Tibial artery (tissue), 4 donors: ENCODE data around the gene ADAMTS16.

ENCODE experiments used
- DNase-seq, 2 donors: peaks; one replicate each; pipeline ENCODE4 v3.0.0-alpha.2; 2019
- H3K27ac ChIP-seq, 2 donors: fragments of 200-600 bp; sonication (generic) in 1 of 2; 1 replicate in 1 of 2; 2 replicates in 1 of 2; pipeline ENCODE4 v1.5.1; 2018 to 2019; ENCODE audit warnings: mild to moderate bottlenecking in 1 of 2
- H3K27me3 ChIP-seq, 2 donors: fragments of 200-600 bp; sonication (generic) in 1 of 2; one replicate each; pipeline versions ENCODE4 v1.5.1 to v1.6.0; 2016 to 2019
- H3K36me3 ChIP-seq, 3 donors: fragments of 200-600 bp; sonication (generic) in 2 of 3; one replicate each; pipeline ENCODE4 v1.5.1; 2016 to 2019; ENCODE audit warnings: mild to moderate bottlenecking in 2 of 3
- H3K4me1 ChIP-seq, 4 donors: fragments of 200-600 bp; sonication (generic) in 2 of 4; 1 replicate in 3 of 4; 2 replicates in 1 of 4; pipeline ENCODE4 v1.5.1; 2016 to 2019
- H3K4me3 ChIP-seq, 2 donors: fragments of 200-600 bp; sonication (generic) in 1 of 2; 1 replicate in 1 of 2; 2 replicates in 1 of 2; pipeline ENCODE4 v1.5.1; 2018 to 2019; ENCODE audit warnings: mild to moderate bottlenecking in 2 of 2
- H3K9me3 ChIP-seq, 3 donors: fragments of 200-600 bp; sonication (generic) in 1 of 3; one replicate each; pipeline ENCODE4 v1.5.1; 2016 to 2019
- CTCF ChIP-seq, 2 experiments: fragments of 200-600 bp in 1 of 2; fragments of 450-650 bp in 1 of 2; IDR thresholded peaks; one replicate each; pipeline ENCODE4 v1.5.1; 2017 to 2019; ENCODE audit warnings: antibody characterized with exemption in 2 of 2, mild to moderate bottlenecking in 1 of 2, moderate library complexity in 1 of 2
- intact Hi-C: fragments of 100-400 bp; cut with DNase I; formaldehyde crosslinking; loops from one replicate; pipeline ENCODE4 v1.15.0; 2023; ENCODE audit warnings: low total_unique reads

ADAMTS16 gene

DNA sequence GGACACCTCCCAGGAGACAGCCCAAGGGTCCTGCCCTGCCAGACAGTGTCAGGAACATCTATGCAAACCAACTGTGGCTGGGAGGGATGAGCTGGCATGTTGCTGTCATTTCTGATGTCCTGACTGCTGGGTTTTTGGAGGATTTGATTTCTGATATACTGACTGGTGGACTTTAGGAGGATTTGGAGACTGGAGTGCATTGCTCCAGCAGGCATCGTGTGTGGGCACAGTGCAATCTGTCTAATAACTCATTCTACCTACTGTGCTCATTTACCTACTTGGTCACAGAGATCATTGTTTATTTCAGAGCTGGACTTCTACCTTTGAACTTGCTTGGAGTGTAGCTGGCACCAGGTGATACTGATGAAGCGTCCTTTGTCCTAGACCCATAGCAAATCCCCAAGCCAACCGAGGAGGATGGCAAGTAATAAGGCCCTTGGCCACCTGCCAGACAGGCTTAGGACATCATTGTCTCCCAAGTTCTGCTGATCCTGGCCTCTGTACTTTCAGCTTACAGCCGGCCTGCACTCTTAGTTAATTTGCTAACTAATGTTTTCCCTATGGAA is 158.0 kb downstream of the ADAMTS16 start:
- Histone ChIP-seq H3K27ac (no peak overlapping the region), H3K4me3 (no peak overlapping the region), H3K4me1 (no peaks in the 10 kb centered on the region), H3K27me3 (no peaks in the 10 kb centered on the region), H3K9me3 (peaks cover 0 to 9% (median 4%) of the 10 kb centered on the region in 3 donors), H3K36me3 (no peaks in the 10 kb centered on the region)
- no peak for DNase-seq
- intact Hi-C loops: no loop called here
- TF ChIP-seq CTCF (IDR thresholded peaks at IDR 0.05): no peak

- intact Hi-C loops: no loop called here
- no peak overlapping the region for H3K27ac ChIP-seq
Observed at GRCh38 chr5:5298841-5299541, 158.9 kb downstream of the ADAMTS16 start.

GRCh38 chr5:5301176-5301575 is 161.0 kb downstream of the ADAMTS16 start:
- Histone ChIP-seq H3K36me3 (no peaks in the 10 kb centered on the region), H3K4me3 (no peak overlapping the region), H3K9me3 (peaks cover 0 to 9% (median 4%) of the 10 kb centered on the region in 3 donors), H3K27ac (no peak overlapping the region), H3K4me1 (no peaks in the 10 kb centered on the region), H3K27me3 (no peaks in the 10 kb centered on the region)
- intact Hi-C loops: no loop called here
- no peak for DNase-seq
- no peak for TF ChIP-seq CTCF (IDR thresholded peaks at IDR 0.05)

More at GRCh38 chr5:5298841-5299541, 158.9 kb downstream of the ADAMTS16 start:
- no peaks in the 10 kb centered on the region for H3K27me3 ChIP-seq
- H3K4me1 ChIP-seq: no peaks in the 10 kb centered on the region
- H3K36me3 ChIP-seq: no peaks in the 10 kb centered on the region
- TF ChIP-seq CTCF (IDR thresholded peaks at IDR 0.05): no peak
- DNase-seq: no peak
- peaks cover 0 to 9% (median 4%) of the 10 kb centered on the region in 3 donors for H3K9me3 ChIP-seq
- no peak overlapping the region for H3K4me3 ChIP-seq

DNA sequence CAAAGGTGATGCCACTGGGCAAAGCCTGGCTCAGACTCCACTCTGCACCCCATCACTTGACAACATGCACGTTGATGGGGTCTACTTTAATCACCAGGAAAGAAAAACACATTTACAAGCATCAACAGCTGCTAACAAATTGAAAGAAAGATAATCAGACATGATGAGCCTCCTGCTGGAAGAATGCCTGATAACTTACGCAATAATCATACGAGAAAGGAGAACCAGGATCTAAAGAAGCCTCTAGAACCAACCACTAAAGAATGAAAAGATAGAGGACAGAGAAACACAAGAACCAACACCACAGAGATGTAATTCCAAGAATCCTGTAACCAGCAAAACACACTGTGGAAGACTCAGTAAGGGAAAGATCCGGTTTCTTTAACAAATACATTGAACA is 162.1 kb downstream of the ADAMTS16 start:
- no peak for TF ChIP-seq CTCF (IDR thresholded peaks at IDR 0.05)
- intact Hi-C loops: no loop called here
- no peak for DNase-seq
- Histone ChIP-seq H3K27me3 (no peaks in the 10 kb centered on the region), H3K9me3 (peaks cover 0 to 9% (median 4%) of the 10 kb centered on the region in 3 donors), H3K27ac (no peak overlapping the region), H3K36me3 (no peaks in the 10 kb centered on the region), H3K4me1 (peaks cover 0 to 3% (median 0%) of the 10 kb centered on the region in 4 donors), H3K4me3 (no peak overlapping the region)

- H3K27me3 ChIP-seq: no peaks in the 10 kb centered on the region
- intact Hi-C loops: no loop called here
- H3K4me1 ChIP-seq: peaks cover 0 to 3% (median 0%) of the 10 kb centered on the region in 4 donors
- H3K4me3 ChIP-seq: no peak overlapping the region
- no peak overlapping the region for H3K27ac ChIP-seq
- no peak for DNase-seq
- TF ChIP-seq CTCF (IDR thresholded peaks at IDR 0.05): no peak
- no peaks in the 10 kb centered on the region for H3K36me3 ChIP-seq
- H3K9me3 ChIP-seq: peaks cover 0 to 9% (median 4%) of the 10 kb centered on the region in 3 donors
Observed at GRCh38 chr5:5303242-5303641, 163.1 kb downstream of the ADAMTS16 start.
